Measurements from ENCODE around the gene ADGB.

DNA sequence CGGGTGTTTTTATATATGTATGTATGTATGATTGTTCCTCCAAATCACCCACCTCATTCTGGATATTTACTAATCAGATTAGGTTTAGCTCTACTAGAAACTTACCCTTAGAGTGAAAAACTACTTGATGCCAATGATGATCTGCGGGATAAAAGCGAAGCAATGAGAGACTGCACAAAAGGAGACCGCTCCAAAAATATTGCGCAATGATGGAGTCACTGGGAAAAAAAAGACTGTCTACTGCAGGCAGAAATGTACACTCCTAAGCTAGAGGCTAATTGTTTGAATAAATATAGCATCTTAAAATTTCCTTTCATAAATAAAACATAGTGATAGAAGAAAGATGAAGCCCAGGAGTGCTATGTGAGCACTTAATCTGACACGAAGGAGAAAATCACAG lies 47.9 kb upstream of the ADGB start:
- no peak for TF ChIP-seq POLR2AphosphoS5 (IDR thresholded peaks at IDR 0.05; ENCODE audit: low read depth, low read length)
- TF ChIP-seq SPI1 (IDR thresholded peaks at IDR 0.05; ENCODE audit: low read depth, low read length): no peak

All from GM12891 (cell line).